RPMI7951 (cell line): ENCODE results near the gene MON1B. TPM values are rescaled to one million over a fixed set of nuclear protein-coding genes. Genes with fewer than 3 reads are reported as not detected.
A peak's percentile ranks its signal among the peaks of the same experiment; 100 is the strongest.
"Not testable (repeated sequence)": the region's sequence is repeated elsewhere in the genome, so short reads cannot be mapped to it uniquely, and the experiment has no call there.

Experiments used
- DNase-seq: peaks from one replicate; pipeline ENCODE4 v3.0.0-alpha.2; 2012; ENCODE audit warnings: low read depth
- total RNA-seq: library from RNA; depleted of rRNA; stranded (reverse); fragments of >200 nt; shearing (Covaris generic); gene quantifications from 2 replicates; pipeline ENCODE4 v1.2.3, GENCODE V29; 2014; rRNA removed

The MON1B gene
- 7.4 and 12.0 TPM in 2 replicates for total RNA-seq

DNA sequence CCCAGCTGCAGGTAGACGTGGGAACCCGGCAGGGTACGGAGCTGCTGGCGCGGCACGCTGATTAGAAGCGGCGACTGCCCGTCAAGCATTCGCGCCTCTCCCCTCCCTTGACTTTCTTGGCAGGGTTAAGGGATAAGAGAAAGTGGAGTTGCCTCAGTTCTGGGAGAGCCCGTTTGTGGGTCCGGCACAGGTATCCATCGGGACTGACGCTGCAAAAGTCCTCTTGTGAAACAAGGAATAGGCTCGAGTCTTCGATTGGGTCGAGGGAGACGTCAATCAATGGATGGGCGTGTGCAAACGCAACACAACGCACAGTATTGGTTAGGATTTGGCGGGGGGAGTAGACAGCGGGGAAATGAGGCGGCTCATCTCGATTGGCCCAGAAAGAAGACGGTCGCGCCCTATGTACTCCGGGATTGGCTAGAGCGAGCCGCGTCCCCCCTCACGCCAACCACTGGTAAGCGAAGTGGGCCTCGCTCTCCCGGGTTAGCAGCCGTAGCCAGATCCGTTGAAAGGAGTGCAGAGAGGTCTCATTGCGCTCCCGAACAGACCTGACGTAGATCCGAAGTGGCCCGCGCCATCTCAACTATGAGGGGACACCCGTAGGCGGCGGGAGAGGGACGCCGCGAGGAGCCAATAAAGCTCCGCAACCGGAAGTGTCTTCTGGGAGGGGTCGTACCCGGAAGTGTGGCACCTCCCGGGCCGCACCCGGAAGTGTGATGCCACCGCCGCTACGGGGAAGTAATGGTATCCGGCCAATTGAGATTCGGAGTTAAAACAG is at the start of gene MON1B:
MON1B (plus strand) TSS at position 713 of the 781 bp plus-strand sequence. CDS start 296 bp downstream, outside the sequence.
- peak; percentile 98 for DNase-seq

DNA sequence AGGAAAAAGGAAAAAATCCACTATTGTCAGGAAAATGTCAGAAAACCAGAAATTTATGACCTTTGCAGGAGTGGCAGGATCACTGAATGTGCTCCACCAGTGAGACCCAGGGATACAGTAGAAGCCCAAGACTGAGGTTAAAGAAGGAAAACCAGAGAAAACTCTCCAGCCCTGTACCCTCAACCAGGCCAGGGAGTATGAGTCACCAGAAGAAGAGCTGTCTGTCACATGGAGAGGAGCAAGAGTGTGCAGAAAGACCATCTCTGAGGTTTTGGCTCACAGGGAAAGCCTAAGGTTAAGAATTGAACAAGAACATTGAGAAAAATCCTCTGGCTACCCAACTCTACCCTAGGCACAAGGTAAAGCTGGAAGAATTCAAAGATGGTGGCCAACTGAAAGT is 47.6 kb upstream of the MON1B start:
- no peak for DNase-seq

DNA sequence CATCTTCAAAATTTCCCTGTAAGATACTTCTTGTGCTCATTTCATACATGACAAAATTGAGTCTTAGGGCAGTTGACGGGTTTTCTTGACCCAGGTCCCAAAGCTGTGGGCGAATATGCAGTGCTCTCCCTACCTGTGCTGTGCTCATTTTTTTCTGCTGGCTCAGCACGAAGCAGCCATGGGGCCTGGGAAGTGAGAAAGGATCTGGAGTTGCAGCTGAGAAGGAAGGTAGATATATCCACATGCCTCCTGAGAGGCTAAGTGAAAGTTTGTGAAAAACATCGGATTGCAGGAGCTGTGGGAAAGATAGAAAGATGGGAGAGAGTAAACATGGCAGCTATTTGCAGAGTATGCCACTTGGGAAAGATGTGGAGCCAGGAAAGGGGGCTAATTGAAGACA is 42.9 kb upstream of the MON1B start:
- DNase-seq = no peak

DNA sequence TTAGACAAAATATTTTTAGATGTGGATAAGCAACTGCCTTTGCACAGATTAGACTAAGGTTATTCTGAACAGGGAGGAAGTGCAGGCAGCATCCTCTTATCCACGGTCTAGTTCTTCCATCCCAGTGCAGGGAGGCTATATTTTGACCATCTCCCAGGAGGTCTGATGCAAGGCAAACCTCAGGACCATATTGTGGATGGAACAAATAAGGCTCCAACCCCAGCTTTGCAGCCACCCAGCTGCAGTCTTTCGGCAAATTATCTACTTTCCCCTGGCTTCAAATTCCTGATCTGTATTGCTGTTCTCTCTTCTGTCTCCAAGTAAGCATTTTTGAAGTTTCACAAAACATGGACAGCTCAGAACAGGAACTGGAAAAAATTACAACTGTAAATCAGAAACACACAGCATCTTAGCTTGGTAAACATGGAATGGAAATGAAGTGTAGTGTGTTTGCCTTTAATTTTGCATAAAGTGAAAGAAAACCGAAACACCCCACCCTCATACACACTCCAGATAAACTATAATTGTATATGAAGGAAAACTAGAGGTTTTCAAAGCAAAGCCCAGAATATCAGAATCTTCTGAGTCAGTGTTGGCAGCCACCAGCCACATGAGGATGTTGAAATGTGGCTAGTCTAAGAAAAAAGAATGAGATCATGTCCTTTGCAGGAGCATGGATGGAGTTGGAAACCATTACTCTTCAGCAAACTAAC is 33.5 kb upstream of the MON1B start:
- no peak for DNase-seq

DNA sequence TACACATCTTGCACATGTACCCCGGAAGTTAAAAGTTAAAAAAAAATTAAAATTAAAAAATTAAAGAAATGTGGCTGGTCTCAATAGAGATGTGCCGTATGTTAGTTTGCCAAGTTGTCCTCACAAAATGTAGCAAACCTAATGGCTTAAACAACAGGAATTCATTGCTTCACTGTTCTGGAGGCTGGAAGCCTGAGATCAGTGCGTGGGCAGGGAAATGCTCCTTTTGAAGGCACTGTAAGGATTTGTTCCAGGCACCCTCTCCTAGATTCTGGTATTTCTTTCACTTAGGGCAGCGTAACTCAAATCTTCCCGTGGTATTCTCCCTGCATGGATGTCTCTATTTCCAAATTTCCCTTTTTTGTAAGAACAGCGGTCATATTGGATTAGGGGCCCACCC is 32.7 kb upstream of the MON1B start:
- no peak for DNase-seq

DNA sequence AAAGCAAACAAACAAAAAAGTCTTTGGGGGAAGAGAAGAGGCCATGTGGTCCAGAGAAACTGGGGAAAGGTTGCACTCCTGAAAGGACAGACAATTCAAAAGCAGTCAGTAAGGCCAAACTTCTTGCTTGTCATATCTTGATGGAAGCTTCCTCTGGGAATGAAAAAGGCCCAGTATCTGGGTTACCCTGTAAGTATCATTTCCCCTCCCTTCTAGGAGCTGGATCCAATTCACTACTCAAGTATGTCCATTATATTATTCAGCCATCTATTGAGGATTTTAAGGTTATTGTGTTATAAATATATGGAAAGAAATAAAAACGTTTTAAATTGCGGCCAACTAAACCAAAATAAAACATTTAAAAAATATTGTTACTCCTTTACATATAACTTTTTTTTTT is 26.0 kb upstream of the MON1B start:
- no peak for DNase-seq

DNA sequence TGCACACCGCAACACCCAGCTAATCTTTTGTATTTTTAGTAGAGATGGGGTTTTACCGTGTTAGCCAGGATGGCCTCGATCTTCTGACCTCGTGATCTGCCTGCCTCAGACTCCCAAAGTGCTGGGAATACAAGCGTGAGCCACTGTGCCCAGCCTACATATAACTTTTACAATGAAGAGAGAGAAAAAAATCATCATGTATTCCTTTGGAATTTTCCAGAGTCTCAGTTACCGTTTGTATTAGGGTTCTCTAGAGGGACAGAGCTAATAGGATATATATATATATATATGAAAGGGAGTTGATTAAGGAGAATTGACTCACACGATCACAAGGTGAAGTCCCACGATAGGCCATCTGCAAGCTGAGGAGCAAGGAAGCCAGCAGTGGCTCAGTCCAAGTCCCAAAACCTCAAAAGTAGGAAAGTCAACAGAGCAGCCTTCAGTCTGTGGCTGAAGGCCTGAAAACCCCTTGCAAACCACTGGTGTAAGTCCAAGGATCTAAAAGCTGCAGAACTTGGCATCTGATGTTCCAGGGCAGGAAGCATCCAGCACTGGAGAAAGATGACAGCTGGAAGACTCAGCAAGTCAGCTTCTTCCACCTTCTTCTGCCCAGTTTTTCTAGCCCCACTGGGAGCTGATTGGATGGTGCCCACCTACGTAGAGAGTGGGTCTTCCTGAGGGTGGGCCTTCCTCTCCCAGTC is 25.3 kb upstream of the MON1B start:
- not testable (repeated sequence) for DNase-seq

DNA sequence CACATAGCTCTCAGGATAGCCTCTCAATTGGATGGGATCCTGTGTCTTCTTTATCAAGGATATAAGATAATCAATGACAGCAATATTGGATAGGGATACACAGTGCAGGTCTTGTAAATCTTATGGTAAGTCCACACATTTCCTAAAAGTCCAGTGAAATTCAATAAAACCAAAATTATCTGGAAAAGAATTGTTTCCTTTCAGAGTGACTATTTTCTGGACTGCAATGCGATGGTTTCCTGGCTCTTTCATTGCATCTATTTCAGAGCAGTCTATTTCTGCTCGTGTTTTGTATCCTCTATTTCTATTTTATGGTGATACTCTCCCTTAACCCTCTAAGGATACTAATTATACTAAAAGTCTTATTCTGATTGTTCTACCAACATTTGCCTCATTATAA is 24.3 kb upstream of the MON1B start:
- no peak for DNase-seq

DNA sequence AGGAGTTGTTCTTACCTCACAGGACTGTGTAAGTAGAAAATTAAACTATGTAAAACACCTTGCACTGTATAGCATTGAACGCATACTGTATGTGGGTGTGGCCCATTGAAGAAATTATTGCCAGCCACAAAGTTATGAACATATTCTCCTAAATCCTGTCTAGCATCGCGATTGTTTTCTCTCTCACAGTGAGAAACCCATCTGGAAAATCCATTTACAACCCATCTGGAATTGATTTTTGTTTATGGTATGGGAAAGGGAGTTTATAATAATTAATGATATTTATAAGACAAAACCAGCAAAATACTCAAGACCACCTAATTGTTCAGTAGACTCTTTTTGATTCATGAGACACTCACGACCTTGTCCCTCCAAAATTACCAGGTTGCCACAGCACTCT is 22.1 kb upstream of the MON1B start:
- no peak for DNase-seq

DNA sequence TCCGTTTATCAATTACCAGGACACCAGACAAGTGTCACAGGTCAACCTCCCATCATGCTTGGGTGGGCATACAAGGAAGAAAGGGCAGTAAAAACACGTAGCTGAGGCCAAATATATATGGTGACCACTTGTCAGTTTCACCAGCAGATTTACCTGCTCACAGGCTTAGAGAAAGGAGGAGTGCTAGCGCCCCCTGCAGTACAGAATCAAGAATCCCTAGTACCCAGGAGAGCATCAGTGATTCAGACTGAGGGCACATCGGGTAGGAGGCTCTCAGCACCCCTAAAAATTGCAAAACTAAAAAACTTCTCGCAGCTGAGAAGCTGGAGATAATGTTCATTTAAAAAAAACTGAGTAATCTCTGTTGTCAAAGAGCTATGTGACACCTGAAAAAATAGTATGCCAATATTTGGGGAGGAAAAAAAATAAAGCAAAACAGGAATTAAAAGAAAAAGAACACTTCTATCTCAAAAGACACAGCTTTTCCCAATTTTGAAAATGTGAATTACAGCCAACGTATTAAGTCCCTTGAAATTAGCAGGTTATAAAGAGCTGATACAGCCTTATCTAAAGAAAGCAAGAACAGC is 21.2 kb upstream of the MON1B start:
- DNase-seq = peak; percentile 29

DNA sequence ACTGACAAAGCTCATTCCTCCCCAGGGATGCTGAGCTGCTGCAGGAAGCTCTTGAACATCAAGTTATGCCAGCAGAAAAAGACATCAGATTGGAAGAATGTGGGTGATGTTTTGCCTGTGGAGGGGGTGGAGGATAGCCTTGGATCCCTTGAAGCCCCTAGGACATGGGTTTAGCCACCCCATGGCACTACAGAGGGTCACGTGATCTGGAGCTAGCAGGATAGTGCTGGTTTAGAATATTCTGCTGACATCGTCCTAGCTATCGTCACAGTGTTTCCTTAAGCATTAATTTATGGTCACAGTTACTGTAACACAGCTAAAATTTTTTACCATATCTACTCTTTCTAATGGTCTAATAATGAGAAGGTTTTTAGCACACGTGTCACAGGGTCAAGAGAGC is 20.2 kb upstream of the MON1B start:
- DNase-seq = no peak

DNA sequence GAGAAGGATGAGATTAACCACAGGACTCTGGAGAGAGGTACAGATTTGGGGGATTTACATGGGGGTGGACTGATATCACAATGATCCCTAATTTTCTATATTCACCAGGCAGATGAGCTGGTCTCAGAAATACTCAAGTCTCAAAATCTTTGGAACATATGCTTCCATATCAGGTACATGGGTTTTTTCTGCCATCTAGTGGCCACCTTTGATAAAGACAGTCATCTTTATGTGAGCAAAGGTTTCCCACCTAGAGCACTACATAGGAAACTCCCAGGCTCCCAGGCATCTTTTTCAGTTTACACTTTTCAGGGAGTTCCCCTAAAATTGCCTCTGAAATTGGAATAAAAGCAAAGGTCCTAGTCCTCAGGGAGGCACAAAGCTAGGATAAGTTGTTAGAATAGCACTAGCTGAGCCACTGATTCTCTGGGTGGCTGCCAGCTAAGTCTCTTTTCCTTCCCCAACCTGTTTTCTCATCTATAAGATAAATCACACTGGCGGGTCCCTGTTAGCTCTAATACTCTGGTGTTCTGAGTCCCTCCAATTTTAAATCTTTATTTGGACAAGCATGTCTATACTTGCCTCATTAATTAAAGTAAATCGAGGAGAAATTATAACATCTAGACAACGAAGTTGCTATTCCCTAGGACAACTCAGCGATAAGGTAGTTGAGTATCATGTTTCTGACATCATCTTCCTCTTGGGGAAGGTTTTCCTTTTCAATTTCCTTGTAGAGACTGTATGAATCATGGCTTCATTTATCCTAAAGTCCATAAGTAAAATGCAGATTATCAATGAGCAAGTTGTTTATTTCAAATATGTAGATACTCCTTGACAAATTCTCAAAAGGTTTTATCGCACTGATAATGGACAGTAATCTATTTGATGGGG is 19.0 kb upstream of the MON1B start:
- peak; percentile 56 for DNase-seq

DNA sequence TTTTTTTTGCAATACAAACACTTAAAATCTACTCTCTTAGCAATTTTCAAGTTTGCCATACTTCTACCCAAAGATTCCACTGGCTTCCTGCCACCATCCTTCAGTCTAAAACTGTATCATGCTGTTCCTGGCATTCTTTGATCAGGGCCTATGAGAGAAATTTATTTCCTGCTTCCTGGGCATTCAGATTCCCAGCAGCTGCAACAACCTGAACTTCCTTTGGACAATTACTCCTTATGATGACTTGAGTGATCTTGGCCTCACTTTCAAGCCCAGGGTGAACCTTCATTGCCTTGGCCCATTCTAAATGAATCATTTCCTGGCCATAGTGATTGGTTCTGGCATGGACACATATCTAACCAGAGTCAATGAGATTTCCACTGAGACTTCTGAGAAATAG is 18.0 kb upstream of the MON1B start:
- DNase-seq = no peak

DNA sequence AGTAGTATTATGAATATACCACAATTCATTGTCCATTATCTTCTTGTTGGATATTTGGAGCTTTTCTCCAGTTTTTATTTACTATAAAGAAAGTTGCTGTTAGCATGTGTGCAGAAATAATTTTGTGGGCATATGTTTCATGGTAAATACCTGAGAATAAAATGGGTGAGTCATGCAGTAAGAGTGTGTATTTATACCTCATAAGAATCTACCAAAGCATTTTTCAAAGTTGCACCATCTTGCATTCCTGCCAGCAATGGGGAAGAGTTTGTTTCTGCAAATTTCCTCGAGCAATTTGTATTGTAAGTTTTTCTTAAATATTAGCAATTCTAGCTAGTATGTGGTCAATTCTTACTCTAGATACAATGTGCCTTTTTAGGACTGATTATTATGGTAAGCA is 7.9 kb upstream of the MON1B start:
- DNase-seq = no peak

DNA sequence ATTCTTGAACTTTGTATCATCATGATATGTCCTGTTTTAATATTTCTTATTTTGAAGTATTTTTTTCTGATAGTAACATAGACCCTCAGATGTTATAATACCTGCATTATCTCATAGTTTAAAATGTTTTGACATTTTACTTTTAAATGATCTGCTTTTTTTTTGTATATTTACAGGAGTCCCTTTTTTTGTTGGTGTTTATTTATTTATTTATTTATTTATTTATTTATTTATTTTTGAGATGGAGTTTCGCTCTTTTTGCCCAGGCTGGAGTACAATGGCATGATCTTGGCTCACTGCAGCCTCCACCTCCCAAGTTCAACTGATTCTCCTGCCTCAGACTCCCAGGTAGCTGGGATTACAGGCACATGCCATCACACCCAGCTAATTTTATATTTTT is 4.7 kb upstream of the MON1B start:
- DNase-seq = not testable (repeated sequence)

DNA sequence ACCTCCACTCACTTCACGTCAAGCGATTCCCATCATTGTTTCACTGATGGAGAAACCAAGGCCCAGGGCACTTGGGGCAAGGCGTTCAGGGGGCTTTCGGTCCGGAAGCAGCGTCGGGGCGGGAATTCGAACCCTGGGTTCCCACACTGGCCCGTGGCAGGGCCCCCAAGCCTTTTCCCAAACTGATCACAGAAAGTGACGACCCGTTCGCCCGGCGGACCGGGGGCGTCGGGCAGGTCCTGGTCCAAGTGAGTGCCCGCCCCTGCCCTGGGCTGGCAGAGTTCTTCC is 856 bp upstream of the MON1B start:
- DNase-seq = no peak

DNA sequence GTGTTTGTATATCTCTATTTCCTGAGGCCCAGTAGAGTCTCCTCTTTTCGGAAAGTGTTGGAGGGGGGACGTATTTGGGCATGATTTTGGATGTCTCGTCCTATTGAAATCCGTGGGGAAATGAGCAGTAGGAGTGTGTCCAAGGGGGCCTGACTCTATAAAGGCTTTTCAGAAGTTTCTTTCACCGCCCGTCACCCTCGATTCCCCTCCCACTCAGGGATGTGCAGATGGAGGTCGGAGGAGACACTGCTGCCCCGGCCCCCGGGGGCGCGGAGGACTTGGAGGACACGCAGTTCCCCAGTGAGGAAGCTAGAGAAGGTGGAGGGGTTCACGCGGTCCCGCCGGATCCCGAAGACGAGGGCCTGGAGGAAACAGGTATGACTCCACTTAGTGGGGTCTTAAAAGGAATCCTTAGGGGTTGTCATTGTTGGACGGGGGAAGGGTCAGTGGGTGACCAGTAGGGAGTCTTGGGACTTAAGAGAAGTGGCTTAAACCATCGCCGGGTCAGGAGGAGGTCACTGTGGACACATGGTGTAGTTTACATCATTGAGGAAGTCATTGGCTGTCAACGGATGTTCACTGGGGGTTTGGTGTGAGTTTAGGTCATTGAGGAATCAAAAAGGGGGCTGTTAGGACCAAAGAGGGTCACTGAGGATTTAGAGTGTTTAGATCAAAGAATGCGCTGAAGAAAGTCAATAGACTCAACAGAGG is 424 bp downstream of the MON1B start:
- peak; percentile 19 for DNase-seq

DNA sequence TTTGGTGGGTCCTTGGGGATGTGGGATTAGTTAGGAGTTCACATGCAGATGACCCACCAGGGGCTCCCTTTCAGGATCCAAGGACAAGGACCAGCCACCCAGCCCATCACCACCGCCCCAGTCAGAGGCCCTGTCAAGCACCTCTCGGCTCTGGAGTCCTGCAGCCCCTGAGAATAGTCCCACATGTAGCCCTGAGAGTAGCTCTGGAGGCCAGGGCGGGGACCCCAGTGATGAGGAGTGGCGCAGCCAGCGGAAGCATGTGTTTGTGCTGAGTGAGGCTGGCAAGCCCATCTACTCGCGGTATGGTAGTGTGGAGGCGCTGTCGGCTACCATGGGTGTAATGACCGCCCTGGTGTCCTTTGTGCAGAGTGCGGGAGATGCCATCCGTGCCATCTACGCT is 2.4 kb downstream of the MON1B start:
- DNase-seq = no peak

DNA sequence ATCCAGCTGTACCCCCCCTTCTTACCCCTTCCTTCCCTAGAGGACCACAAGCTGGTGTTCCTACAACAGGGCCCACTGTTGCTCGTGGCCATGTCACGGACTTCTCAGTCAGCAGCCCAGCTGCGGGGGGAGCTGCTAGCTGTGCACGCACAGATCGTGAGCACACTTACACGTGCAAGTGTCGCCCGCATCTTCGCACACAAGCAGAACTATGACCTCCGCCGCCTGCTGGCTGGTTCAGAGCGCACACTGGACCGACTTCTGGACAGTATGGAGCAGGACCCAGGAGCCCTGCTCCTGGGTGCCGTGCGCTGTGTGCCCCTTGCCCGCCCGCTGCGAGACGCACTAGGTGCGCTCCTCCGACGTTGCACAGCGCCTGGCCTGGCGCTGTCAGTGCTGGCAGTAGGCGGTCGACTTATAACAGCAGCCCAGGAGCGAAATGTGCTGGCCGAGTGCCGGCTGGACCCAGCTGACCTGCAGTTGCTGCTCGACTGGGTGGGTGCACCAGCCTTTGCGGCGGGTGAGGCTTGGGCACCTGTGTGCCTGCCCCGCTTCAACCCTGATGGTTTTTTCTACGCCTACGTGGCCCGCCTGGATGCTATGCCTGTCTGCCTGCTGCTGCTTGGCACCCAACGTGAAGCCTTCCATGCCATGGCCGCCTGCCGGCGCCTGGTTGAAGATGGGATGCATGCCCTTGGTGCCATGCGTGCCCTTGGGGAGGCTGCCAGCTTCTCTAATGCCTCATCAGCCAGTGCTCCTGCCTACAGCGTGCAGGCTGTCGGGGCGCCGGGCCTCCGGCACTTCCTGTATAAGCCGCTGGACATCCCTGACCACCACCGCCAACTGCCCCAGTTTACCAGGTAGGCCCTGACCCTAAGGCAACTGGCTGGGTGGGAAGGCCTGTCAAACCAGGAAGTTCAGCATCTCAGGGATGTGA is 3.6 kb downstream of the MON1B start:
- DNase-seq = no peak

DNA sequence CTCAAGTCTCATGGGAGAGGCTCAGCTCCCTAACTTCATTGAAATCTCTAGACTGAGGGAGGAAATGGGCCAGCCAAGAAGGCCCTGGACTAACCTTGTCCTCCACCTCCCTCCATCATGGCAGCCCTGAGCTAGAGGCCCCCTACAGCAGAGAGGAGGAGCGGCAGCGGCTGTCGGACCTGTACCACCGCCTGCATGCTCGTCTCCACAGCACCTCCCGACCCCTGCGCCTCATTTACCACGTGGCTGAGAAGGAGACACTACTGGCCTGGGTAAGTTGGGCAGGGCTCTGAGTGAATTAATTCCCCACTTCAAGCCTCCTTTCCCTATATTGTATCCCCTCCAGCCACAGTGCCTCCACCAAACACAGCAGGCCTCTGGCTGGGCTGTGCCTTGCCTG is 4.4 kb downstream of the MON1B start:
- DNase-seq = no peak
